ENCODE measurements around the gene FBXO3.

Gene FBXO3

GRCh38 chr11:33721426-33721825, 52.9 kb downstream of the FBXO3 start:
- no peak for DNase-seq (ENCODE audit: extremely low spot score)
- TF ChIP-seq PKNOX1 (IDR thresholded peaks at IDR 0.05) (no peak), SUZ12 (IDR thresholded peaks at IDR 0.05) (no peak), ARNT (IDR thresholded peaks at IDR 0.05) (no peak), BHLHE40 (IDR thresholded peaks at IDR 0.05; ENCODE audit: borderline replicate concordance) (no peak), FOXA1 (IDR thresholded peaks at IDR 0.05) (no peak), FOXK2 (IDR thresholded peaks at IDR 0.05) (no peak), TARDBP (IDR thresholded peaks at IDR 0.05) (no peak), HDGF (IDR thresholded peaks at IDR 0.05; ENCODE audit: borderline replicate concordance) (no peak), FOXM1 (IDR thresholded peaks at IDR 0.05; ENCODE audit: borderline replicate concordance) (no peak), ZNF384 (IDR thresholded peaks at IDR 0.05) (no peak), L3MBTL2 (conservative IDR thresholded peaks at IDR 0.05) (no peak), NFRKB (IDR thresholded peaks at IDR 0.05) (no peak)
- CTCF ChIA-PET: interaction anchor here (0.6 kb wide), 1 partner anchor 108 kb away, joined by 3 read pairs; no protein-coding TSS in a partner anchor
- POLR2A ChIA-PET: no interaction called here

- TF ChIP-seq PKNOX1 (IDR thresholded peaks at IDR 0.05) (no peak), L3MBTL2 (conservative IDR thresholded peaks at IDR 0.05) (no peak), FOXA1 (IDR thresholded peaks at IDR 0.05) (no peak), LEF1 (IDR thresholded peaks at IDR 0.05; ENCODE audit: borderline replicate concordance) (no peak), HDGF (IDR thresholded peaks at IDR 0.05; ENCODE audit: borderline replicate concordance) (no peak), SP1 (IDR thresholded peaks at IDR 0.05) (no peak), FOXM1 (IDR thresholded peaks at IDR 0.05; ENCODE audit: borderline replicate concordance) (no peak), TARDBP (IDR thresholded peaks at IDR 0.05) (no peak), ARNT (IDR thresholded peaks at IDR 0.05) (no peak), ELF4 (IDR thresholded peaks at IDR 0.05) (no peak), NFRKB (IDR thresholded peaks at IDR 0.05) (no peak), ZNF384 (IDR thresholded peaks at IDR 0.05) (no peak)
- CTCF ChIA-PET: no interaction called here
- DNase-seq (ENCODE audit: extremely low spot score): no peak
- POLR2A ChIA-PET: interaction anchor here (1.1 kb wide), 1 partner anchor 17 kb away, joined by 3 read pairs; the partner anchor contains the start of gene CD59
Observed at GRCh38 chr11:33719587-33719986, 54.7 kb downstream of the FBXO3 start.

- CTCF ChIA-PET: interaction anchor here (0.7 kb wide), 1 partner anchor 296 kb away, joined by 3 read pairs; no protein-coding TSS in a partner anchor
- POLR2A ChIA-PET: no interaction called here
- TF ChIP-seq CTBP1 (IDR thresholded peaks at IDR 0.05; ENCODE audit: borderline replicate concordance): no peak
- no peak for TF ChIP-seq FOXA1 (IDR thresholded peaks at IDR 0.05)
- no peak for TF ChIP-seq ARNT (IDR thresholded peaks at IDR 0.05)
- no peak for TF ChIP-seq FOXK2 (IDR thresholded peaks at IDR 0.05)
- TF ChIP-seq HDGF (IDR thresholded peaks at IDR 0.05; ENCODE audit: borderline replicate concordance): no peak
- TF ChIP-seq BHLHE40 (IDR thresholded peaks at IDR 0.05; ENCODE audit: borderline replicate concordance): no peak
- TF ChIP-seq TARDBP (IDR thresholded peaks at IDR 0.05): no peak
- DNase-seq (ENCODE audit: extremely low spot score): no peak
Observed at GRCh38 chr11:33718440-33718839, 55.9 kb downstream of the FBXO3 start.

- no peak for DNase-seq (ENCODE audit: extremely low spot score)
- TF ChIP-seq BHLHE40 (IDR thresholded peaks at IDR 0.05; ENCODE audit: borderline replicate concordance) (no peak), SUZ12 (IDR thresholded peaks at IDR 0.05) (no peak), ARNT (IDR thresholded peaks at IDR 0.05) (no peak), FOXK2 (IDR thresholded peaks at IDR 0.05) (no peak)
- POLR2A ChIA-PET: interaction anchor here (0.6 to 2.2 kb wide), 4 partner anchors 15 to 111 kb away, joined by 3 to 6 read pairs (median 5); partner anchors contain the start of genes C11orf91 and CD59
- CTCF ChIA-PET: interaction anchor here (0.7 to 2.3 kb wide), 8 partner anchors 9 to 354 kb away, joined by 3 to 13 read pairs (median 4); partner anchors contain the start of genes C11orf91 and CD59
Observed at GRCh38 chr11:33716243-33716642, 58.1 kb downstream of the FBXO3 start.

- POLR2A ChIA-PET: no interaction called here
- TF ChIP-seq TARDBP (IDR thresholded peaks at IDR 0.05) (no peak), ZNF384 (IDR thresholded peaks at IDR 0.05) (no peak), LEF1 (IDR thresholded peaks at IDR 0.05; ENCODE audit: borderline replicate concordance) (no peak), ELF4 (IDR thresholded peaks at IDR 0.05) (no peak), BHLHE40 (IDR thresholded peaks at IDR 0.05; ENCODE audit: borderline replicate concordance) (no peak), ARNT (IDR thresholded peaks at IDR 0.05) (no peak), FOXK2 (IDR thresholded peaks at IDR 0.05) (no peak), PKNOX1 (IDR thresholded peaks at IDR 0.05) (no peak), FOXA1 (IDR thresholded peaks at IDR 0.05) (no peak), CTBP1 (IDR thresholded peaks at IDR 0.05; ENCODE audit: borderline replicate concordance) (no peak), SP1 (IDR thresholded peaks at IDR 0.05) (no peak), FOXM1 (IDR thresholded peaks at IDR 0.05; ENCODE audit: borderline replicate concordance) (no peak), NFRKB (IDR thresholded peaks at IDR 0.05) (no peak), L3MBTL2 (conservative IDR thresholded peaks at IDR 0.05) (no peak), SUZ12 (IDR thresholded peaks at IDR 0.05) (no peak), HDGF (IDR thresholded peaks at IDR 0.05; ENCODE audit: borderline replicate concordance) (no peak)
- DNase-seq (ENCODE audit: extremely low spot score): no peak
- CTCF ChIA-PET: no interaction called here
Observed at GRCh38 chr11:33713856-33714398, 60.4 kb downstream of the FBXO3 start.

GRCh38 chr11:33713151-33713855, 61.0 kb downstream of the FBXO3 start:
- ChIA-PET POLR2A (no interaction called here), CTCF (no interaction called here)
- DNase-seq (ENCODE audit: extremely low spot score): no peak
- TF ChIP-seq ELF4 (IDR thresholded peaks at IDR 0.05) (no peak), FOXA1 (IDR thresholded peaks at IDR 0.05) (no peak), PKNOX1 (IDR thresholded peaks at IDR 0.05) (no peak), FOXM1 (IDR thresholded peaks at IDR 0.05; ENCODE audit: borderline replicate concordance) (no peak), NFRKB (IDR thresholded peaks at IDR 0.05) (no peak), ZNF384 (IDR thresholded peaks at IDR 0.05) (no peak), BHLHE40 (IDR thresholded peaks at IDR 0.05; ENCODE audit: borderline replicate concordance) (no peak), SUZ12 (IDR thresholded peaks at IDR 0.05) (no peak), L3MBTL2 (conservative IDR thresholded peaks at IDR 0.05) (no peak), CTBP1 (IDR thresholded peaks at IDR 0.05; ENCODE audit: borderline replicate concordance) (no peak), ARNT (IDR thresholded peaks at IDR 0.05) (no peak), FOXK2 (IDR thresholded peaks at IDR 0.05) (no peak), TARDBP (IDR thresholded peaks at IDR 0.05) (no peak)
